ENCODE measurements around the gene SLC22A31.

The SLC22A31 gene

DNA sequence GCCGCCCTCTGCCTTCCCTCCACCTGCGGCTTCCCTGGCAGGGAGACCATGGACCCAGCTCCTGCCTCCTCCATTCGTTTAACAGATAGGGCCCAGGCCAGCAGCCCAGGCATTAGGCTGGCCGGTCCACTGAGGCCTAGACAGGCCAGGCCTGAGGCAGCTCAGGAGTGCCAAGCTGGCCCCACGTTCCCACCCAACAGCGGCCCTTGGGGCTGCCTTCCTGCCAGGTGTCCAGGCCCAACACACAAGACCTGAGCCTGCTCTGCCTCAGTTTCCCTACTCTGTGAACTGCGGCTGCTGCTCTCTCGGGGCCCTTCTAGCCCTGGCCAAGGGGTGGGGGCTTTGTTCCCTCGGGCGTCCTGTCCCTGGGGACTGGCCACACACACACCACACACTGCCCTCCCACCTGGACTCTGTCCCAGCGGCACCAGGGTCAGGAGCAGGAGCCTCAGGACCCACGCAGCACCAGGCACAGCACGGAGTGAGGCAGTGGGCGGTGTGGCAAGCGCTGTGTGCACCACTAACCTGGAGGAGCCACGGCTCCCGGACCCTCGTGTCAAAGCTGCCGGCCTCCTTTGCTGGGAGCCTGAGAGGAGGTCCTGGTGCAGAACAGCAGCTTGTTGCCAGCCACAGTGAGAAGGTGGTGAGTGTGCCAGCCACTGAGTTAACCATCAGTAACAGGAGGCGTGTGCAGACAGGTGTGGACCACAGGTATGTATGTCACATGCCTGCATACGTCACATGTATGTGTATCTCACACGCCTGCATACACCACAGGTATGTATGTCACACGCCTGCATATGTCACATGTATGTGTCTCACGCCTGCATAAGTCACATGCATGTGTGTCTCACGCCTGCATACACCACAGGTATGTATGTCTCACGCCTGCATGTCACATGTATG, 43.3 kb downstream of the SLC22A31 start:
- no peak overlapping the region for H3K4me3 ChIP-seq (ENCODE audit: low read depth, low read length)
- TF ChIP-seq, protein P1, sequence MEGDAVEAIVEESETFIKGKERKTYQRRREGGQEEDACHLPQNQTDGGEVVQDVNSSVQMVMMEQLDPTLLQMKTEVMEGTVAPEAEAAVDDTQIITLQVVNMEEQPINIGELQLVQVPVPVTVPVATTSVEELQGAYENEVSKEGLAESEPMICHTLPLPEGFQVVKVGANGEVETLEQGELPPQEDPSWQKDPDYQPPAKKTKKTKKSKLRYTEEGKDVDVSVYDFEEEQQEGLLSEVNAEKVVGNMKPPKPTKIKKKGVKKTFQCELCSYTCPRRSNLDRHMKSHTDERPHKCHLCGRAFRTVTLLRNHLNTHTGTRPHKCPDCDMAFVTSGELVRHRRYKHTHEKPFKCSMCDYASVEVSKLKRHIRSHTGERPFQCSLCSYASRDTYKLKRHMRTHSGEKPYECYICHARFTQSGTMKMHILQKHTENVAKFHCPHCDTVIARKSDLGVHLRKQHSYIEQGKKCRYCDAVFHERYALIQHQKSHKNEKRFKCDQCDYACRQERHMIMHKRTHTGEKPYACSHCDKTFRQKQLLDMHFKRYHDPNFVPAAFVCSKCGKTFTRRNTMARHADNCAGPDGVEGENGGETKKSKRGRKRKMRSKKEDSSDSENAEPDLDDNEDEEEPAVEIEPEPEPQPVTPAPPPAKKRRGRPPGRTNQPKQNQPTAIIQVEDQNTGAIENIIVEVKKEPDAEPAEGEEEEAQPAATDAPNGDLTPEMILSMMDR (IDR thresholded peaks at IDR 0.05; ENCODE audit: low read depth, low read length) = no peak

DNA sequence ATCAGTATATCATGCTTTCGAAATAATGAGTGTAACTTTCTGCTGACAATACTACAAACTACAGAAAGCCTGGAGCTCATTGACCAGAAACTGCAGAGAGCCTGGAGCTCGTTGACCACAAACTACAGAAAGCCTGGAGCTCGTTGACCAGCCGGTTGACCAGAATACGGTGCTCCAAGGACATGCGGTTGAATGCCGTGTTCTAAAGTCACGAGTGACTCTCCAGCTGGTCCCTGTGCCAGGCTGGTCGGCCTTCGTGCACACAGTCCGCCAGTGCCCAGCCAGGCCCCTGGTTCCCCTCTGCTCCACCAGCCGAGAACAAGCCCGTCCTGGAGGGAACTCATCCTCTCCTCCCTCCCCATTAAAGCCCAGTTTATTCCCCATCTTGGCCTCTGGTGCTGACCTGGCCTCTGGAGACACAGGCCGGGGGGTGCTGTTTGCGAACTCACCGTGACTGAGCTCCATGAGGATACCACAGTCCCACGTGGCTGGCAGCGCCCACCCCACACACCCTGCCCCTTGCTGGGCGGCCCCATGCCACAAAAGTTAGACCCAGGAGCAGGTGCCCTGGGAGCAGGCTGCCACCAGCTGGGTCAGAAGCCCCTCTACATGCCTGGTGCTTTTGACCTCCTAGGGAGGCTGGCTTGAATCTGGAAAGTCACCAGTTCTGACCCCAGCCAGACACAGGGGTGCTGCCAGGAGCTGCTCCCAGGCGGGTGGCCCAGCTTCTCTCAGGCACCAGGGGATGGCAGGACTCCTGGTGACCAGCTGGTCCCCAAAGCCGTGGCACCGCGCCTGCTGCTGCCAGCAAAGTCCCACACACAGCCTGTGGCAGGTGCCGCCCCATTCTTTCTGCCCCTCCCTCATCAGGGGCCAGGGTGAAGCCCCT, 44.2 kb downstream of the SLC22A31 start:
- TF ChIP-seq, protein P1 (IDR thresholded peaks at IDR 0.05; ENCODE audit: low read depth, low read length) = no peak
- no peak overlapping the region for H3K4me3 ChIP-seq (ENCODE audit: low read depth, low read length)

DNA sequence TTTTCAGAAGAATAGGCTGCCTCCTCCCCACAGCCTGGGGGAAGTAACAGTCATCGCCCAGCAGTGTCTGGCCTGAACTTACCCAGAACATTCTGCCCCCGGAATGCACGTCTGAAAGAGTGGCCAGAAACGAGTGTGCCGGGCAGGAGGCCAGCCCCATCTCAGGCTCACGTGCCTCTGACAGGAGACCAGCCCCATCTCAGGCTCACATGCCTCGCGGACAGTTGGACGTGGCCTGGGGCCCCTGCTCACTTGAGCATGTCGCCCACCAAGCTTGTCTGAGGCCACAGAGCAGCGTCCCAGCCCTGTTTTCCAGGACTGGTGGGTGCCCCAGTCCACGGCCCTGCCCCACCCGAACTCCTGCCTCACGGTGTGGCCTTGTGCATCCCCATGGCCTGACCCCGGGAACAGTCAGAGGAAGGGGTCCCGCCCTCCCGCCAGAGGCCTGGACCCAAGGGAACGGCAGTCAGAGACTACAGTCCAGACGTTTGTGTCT, 45.1 kb downstream of the SLC22A31 start:
- no peak overlapping the region for H3K4me3 ChIP-seq (ENCODE audit: low read depth, low read length)
- TF ChIP-seq, protein P1 (IDR thresholded peaks at IDR 0.05; ENCODE audit: low read depth, low read length) = no peak

DNA sequence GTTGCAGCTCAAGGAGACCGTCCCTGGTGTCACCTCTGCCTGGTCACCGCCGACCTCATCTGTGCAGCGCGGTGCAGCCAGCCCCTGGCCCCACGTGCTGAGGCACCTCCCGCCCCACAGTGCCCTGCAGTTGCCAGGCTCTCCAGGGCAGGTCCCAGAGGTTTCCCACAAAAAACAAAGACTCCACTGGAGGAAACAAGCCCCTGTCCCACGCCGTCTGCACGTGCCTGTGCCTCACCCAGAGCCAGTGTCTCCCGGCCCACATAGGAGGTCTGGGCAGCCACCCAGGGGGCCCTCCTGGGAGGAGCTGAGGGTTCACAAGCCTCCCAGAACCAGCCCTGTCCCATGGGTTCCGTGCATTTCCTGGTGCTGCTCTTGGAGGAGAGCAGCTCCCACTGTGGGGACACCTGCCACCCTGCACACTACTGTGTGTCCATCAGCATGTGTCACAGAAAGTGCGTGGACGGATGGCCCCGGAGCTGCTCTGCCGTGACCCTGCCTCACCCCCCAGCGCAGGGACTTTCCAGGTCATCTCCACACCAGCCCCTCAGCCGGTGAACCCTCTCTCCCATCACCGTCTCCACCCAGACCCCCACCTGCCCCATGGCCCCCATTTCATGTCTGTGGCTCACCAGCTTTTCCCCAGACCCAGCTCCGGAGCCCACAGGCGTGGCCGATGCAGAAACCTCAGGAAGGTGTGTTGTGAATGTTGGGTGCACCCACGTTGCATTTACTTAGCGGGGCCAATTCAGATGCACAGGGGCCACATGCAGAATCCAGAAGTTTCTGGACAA, 45.8 kb downstream of the SLC22A31 start:
- TF ChIP-seq, protein P1 (IDR thresholded peaks at IDR 0.05; ENCODE audit: low read depth, low read length) = no peak
- H3K4me3 ChIP-seq (ENCODE audit: low read depth, low read length) = no peak overlapping the region

DNA sequence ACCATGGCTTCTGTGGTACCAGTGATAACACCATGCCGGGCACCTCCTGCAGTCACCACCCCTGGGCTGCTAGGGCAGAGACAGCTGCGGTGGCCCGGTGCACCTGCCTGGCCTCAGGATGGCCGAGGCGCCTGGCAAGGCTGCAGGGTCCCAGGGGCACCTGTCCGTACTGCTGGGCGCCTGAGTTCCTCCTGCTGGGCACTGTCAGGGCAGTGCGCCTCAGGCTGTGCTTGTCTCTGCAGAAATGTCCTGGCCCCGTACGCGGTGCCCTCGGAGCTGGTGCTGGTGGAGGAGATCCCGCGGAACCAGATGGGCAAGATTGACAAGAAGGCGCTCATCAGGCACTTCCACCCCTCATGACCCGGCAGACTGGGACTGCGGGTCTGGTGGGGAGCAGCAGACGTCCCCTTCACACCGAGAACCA, 46.5 kb downstream of the SLC22A31 start:
- TF ChIP-seq, protein P1 (IDR thresholded peaks at IDR 0.05; ENCODE audit: low read depth, low read length) = no peak

DNA sequence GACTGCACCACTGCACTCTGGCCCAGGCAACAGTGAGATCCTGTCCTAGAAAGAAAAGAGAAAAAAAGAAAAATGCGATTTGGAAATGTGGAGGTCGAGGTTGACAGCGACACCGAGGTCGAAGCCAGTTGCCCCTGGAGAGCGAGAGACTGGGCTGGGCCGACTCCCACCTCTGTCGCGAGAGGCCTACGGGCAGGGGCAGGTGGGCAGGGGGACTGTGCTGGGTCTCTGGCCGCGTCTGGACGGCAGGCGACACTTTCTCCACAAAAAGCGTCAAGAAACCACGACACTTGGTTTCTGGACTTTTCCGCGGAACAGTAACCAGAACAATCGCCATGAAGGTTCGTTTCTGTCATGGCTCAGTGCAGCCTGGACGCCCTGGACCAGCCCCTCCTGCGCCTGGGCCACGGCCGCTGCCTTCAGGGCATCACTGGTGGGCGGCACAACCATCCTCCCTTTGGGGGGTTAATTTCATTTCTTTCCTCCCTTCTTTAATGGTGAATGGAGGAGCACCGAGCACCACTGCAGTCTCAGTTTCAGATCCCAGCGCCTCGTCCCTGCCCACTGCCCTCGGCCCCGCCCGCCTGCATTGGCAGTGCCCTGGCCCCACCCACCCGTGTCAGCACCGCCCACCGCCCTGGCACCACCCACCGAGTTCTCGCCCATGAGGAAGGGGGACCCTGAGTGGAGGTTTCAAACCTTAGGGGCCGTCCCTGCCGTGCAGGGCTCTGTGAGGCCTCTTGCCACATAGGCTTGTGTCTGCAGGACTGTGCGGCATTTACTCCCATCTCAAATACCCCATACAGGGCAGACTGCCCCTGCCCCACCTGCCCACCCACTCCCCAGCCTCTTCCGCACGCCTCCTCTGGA, 47.3 kb downstream of the SLC22A31 start:
- TF ChIP-seq, protein P1 (IDR thresholded peaks at IDR 0.05; ENCODE audit: low read depth, low read length) = no peak
- H3K4me3 ChIP-seq (ENCODE audit: low read depth, low read length) = no peak overlapping the region

More for the DNA sequence above, 46.5 kb downstream of the SLC22A31 start:
- H3K4me3 ChIP-seq (ENCODE audit: low read depth, low read length) = no peak overlapping the region

Data from WI38 (cell line).